A673 (cell line): ENCODE results near the gene TAOK3. TPM values are rescaled to one million over a fixed set of nuclear protein-coding genes. Genes with fewer than 3 reads are reported as not detected.

ENCODE experiments used
- BruUV-seq: library from RNA; stranded (reverse); fragments of 400-500 nt; replicated peaks from 2 replicates; lab custom pipeline; 2021; lab: Mats Ljungman, UMichigan
- CTCF ChIA-PET: fragments of 300-600 bp; sonication (Branson Sonifier 250); formaldehyde crosslinking; loops from one replicate; lab custom pipeline; 2022; ENCODE audit warnings: antibody characterized with exemption; lab: Charles Lee
- POLR2A ChIA-PET: fragments of 300-600 bp; sonication (Branson Sonifier 250); formaldehyde crosslinking; loops from one replicate; lab custom pipeline; 2022; ENCODE audit warnings: antibody characterized with exemption; ENCODE audit not compliant: low non-redundant PET; lab: Charles Lee
- DNase-seq: peaks from one replicate; pipeline ENCODE4 v3.0.0-alpha.2; 2015; ENCODE audit warnings: low spot score
- H3K27ac ChIP-seq: fragments of 200-600 bp; sonication (generic); 2 replicates; pipeline ENCODE4 v1.5.1; 2016; ENCODE audit warnings: mixed run types, low read depth, mild to moderate bottlenecking, mixed read lengths, antibody characterized with exemption, low read length; ENCODE audit not compliant: poor library complexity, severe bottlenecking
- H3K27me3 ChIP-seq: fragments of 200-600 bp; sonication (generic); replicated peaks from 2 replicates; pipeline ENCODE4 v1.6.1; 2017; ENCODE audit warnings: mixed run types, low read depth, mild to moderate bottlenecking, mixed read lengths, antibody characterized with exemption, low read length; ENCODE audit not compliant: insufficient read depth, poor library complexity
- H3K36me3 ChIP-seq: fragments of 200-600 bp; sonication (generic); 2 replicates; pipeline ENCODE4 v1.6.1; 2016; ENCODE audit warnings: mixed run types, mild to moderate bottlenecking, mixed read lengths, antibody characterized with exemption, low read length; ENCODE audit not compliant: insufficient read depth, poor library complexity, severe bottlenecking
- H3K4me1 ChIP-seq: fragments of 200-600 bp; sonication (generic); 2 replicates; pipeline ENCODE4 v1.6.1; 2017; ENCODE audit warnings: mixed run types, mild to moderate bottlenecking, mixed read lengths, antibody characterized with exemption, low read length; ENCODE audit not compliant: insufficient read depth, poor library complexity, severe bottlenecking
- H3K4me3 ChIP-seq: fragments of 200-600 bp; sonication (generic); 2 replicates; pipeline ENCODE4 v1.5.1; 2016; ENCODE audit warnings: low read depth, mixed run types, mild to moderate bottlenecking, mixed read lengths, low read length; ENCODE audit not compliant: poor library complexity, severe bottlenecking
- H3K9me3 ChIP-seq: fragments of 200-600 bp; sonication (generic); 2 replicates; pipeline ENCODE4 v1.6.1; 2016; ENCODE audit warnings: mixed run types, low read depth, mild to moderate bottlenecking, mixed read lengths, antibody characterized with exemption, low read length; ENCODE audit not compliant: poor library complexity, severe bottlenecking
- EZH2 ChIP-seq: fragments of 200-600 bp; sonication (generic); IDR thresholded peaks from 2 replicates; pipeline ENCODE4 v1.6.1; 2017; ENCODE audit warnings: borderline replicate concordance, low read depth, mild to moderate bottlenecking, mixed read lengths, antibody characterized with exemption, low read length; ENCODE audit not compliant: poor library complexity, severe bottlenecking
- intact Hi-C: fragments of 100-400 bp; cut with micrococcal nuclease; formaldehyde crosslinking; loops from one replicate; pipeline ENCODE4 v1.10.0; 2022; ENCODE audit not compliant: unreplicated experiment
- total RNA-seq: library from RNA; stranded (reverse); gene quantifications from 2 replicates; pipeline ENCODE4 v1.2.3, GENCODE V29; 2021
- TF ChIP-seq, protein P1 (sequence below): fragments of 300-800, 200-600 bp; sonication (generic); conservative IDR thresholded peaks from 2 replicates; pipeline ENCODE4 v1.5.1; 2017; ENCODE audit warnings: low read depth, mild to moderate bottlenecking, antibody characterized with exemption, low read length, moderate library complexity, mixed read lengths

The TAOK3 gene
- total RNA-seq, 1 experiment from 2014 or later = 48.9 TPM

DNA sequence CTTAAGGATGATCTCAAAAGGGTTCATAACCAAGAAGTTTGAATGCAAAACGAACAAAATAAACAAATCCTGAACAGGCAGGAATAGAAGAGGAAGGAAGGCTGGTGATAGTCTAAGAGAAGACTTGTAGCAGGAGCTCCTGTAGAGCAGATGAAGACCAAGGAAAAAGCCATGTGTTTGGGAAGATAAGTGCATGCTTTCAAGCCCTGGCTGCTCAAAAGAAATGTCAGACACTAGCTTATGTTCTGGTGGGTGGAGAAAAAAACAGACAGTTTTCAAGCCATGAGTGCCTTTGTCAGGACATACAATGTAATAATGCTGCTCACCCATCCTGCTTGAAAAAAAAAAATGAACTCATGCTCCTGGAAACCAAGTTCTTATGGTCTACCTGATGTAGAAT, 27.4 kb downstream of the TAOK3 start:
- Histone ChIP-seq H3K4me3 (no peak overlapping the region), H3K4me1 (peaks cover 35% of the 10 kb centered on the region), H3K9me3 (no peaks in the 10 kb centered on the region), H3K27me3 (no peaks in the 10 kb centered on the region), H3K27ac (peak overlapping the region; percentile 20), H3K36me3 (no peaks in the 10 kb centered on the region)
- no peak for DNase-seq
- intact Hi-C loops = no loop called here
- BruUV-seq = no TSS peak
- ChIA-PET POLR2A (interaction anchor here (0.6 kb wide), 1 partner anchor 63 kb away, joined by 3 read pairs; no protein-coding TSS in a partner anchor), CTCF (no interaction called here)
- TF ChIP-seq, protein P1, sequence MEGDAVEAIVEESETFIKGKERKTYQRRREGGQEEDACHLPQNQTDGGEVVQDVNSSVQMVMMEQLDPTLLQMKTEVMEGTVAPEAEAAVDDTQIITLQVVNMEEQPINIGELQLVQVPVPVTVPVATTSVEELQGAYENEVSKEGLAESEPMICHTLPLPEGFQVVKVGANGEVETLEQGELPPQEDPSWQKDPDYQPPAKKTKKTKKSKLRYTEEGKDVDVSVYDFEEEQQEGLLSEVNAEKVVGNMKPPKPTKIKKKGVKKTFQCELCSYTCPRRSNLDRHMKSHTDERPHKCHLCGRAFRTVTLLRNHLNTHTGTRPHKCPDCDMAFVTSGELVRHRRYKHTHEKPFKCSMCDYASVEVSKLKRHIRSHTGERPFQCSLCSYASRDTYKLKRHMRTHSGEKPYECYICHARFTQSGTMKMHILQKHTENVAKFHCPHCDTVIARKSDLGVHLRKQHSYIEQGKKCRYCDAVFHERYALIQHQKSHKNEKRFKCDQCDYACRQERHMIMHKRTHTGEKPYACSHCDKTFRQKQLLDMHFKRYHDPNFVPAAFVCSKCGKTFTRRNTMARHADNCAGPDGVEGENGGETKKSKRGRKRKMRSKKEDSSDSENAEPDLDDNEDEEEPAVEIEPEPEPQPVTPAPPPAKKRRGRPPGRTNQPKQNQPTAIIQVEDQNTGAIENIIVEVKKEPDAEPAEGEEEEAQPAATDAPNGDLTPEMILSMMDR = no peak
- no peak for TF ChIP-seq EZH2

DNA sequence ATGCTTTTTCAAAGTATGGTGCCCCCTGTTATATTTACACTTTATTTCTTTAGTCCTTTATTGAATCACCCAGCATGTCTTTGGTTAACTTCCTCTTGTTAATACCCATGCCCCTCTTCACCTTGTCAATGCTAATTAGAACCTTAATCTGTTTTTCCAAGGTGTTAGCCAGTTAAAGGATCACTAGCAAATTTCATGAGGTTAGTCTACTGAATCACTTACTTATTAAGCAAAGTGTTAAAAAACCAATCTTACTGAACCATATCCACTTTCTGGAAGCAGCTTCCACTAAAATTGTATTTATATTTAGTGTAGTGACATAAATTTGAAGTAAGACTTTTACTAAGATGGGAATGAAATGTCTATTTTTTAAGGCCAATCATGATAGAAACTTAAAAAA, 27.9 kb downstream of the TAOK3 start:
- DNase-seq = no peak
- Histone ChIP-seq H3K27ac (peak overlapping the region; percentile 20), H3K4me3 (no peak overlapping the region), H3K27me3 (no peaks in the 10 kb centered on the region), H3K36me3 (no peaks in the 10 kb centered on the region), H3K4me1 (peaks cover 40% of the 10 kb centered on the region), H3K9me3 (no peaks in the 10 kb centered on the region)
- POLR2A ChIA-PET = interaction anchor here (0.6 kb wide), 1 partner anchor 62 kb away, joined by 3 read pairs; no protein-coding TSS in a partner anchor
- no TSS peak for BruUV-seq
- TF ChIP-seq, protein P1 = no peak
- no peak for TF ChIP-seq EZH2
- intact Hi-C loops = no loop called here
- CTCF ChIA-PET = no interaction called here

DNA sequence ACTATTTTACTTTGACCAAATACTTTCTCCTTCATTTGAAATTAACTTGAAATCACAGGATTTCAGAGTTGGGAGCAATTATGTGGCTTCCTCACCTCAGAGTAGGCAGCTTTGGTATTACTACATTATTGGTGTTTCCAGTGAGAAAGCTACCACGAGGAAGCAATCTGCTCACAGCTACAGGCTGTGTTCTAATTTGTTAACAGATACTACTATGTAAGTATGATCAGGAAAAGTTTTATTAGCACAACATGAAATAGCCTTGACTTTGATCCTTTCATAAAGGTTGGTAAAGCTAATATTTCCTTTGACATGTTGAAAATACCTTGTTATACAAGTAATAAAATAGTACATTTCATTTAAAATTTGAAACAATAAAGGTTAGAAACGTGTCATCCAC, 30.6 kb downstream of the TAOK3 start:
- Histone ChIP-seq H3K9me3 (no peaks in the 10 kb centered on the region), H3K36me3 (no peaks in the 10 kb centered on the region), H3K4me1 (peaks cover 60% of the 10 kb centered on the region), H3K27me3 (no peaks in the 10 kb centered on the region), H3K4me3 (no peak overlapping the region), H3K27ac (peak overlapping the region; percentile 34)
- POLR2A ChIA-PET = interaction anchor here (0.8 kb wide), 1 partner anchor 9 kb away, joined by 3 read pairs; no protein-coding TSS in a partner anchor
- CTCF ChIA-PET = no interaction called here
- no TSS peak for BruUV-seq
- no peak for TF ChIP-seq EZH2
- TF ChIP-seq, protein P1 = no peak
- intact Hi-C loops = no loop called here
- no peak for DNase-seq
